Effector CD4-positive, alpha-beta T cell (primary cell): Measurements from ENCODE around the gene VAMP8.
"Not testable (repeated sequence)": the region's sequence is repeated elsewhere in the genome, so short reads cannot be mapped to it uniquely, and the experiment has no call there.

Experiments used
- DNase-seq: peaks from one replicate; pipeline ENCODE4 v3.0.0-alpha.2; 2020

The VAMP8 gene

GRCh38 chr2:85547859-85548607, 29.4 kb upstream of the VAMP8 start:
- DNase-seq = no peak

DNA sequence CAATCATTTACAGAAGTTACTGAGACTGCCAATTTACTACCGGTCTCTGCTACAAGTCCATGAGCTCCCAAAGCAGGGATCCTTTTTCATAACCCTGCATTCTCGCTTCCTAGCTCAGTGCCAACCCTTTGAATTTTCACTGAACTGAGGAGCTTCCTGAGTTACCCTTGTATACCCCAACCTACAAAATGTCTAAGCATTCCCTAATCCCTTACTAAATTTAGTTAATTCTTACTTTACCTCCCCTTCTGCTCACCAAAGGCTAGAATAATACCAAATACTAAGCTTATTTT, 28.8 kb upstream of the VAMP8 start:
- DNase-seq = no peak

- DNase-seq = no peak
Measured at GRCh38 chr2:85549095-85549494, 28.3 kb upstream of the VAMP8 start.

GRCh38 chr2:85549826-85550225, 27.6 kb upstream of the VAMP8 start:
- DNase-seq = no peak

DNA sequence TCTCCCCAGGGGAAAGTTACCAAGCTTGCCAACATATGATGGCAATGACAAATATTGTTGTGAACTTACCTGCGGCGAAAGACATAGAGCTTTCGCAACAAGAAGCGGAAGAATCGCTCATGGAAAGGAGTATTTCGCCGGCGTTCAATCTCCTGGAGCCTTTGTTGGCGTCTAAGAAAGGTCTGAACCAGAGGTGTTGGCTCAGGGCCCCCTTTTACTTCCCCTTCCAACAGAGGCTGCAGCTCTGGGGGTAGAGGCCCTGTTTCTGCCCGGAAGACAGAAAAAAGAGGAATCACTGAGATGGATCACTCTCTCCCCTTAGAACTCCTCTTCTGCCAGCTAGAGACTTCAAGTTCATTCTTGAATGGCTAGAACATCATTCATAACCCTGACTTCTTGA, 26.9 kb upstream of the VAMP8 start:
- no peak for DNase-seq

- DNase-seq = peak; percentile 89
Measured at GRCh38 chr2:85551698-85552678, 25.4 kb upstream of the VAMP8 start.

DNA sequence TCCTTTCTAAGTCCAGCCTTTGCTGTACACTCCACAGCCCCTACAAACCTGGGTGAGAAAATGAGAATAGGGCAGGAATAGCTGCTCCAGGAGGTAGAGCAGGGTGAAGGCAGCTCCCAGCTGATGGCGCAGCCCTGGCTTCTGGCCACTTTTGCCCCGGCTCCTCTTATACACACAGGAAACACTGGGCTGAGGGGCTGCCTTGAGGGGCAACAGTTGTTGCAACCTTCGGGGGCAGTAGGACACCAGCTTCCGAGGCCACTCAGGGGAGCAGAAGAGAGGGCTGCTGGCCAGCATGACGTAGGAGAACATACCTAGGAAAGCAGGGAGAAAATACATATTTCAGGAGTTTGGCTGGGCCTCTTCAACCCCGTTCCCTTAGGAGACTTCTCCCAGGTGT, 24.2 kb upstream of the VAMP8 start:
- no peak for DNase-seq

DNA sequence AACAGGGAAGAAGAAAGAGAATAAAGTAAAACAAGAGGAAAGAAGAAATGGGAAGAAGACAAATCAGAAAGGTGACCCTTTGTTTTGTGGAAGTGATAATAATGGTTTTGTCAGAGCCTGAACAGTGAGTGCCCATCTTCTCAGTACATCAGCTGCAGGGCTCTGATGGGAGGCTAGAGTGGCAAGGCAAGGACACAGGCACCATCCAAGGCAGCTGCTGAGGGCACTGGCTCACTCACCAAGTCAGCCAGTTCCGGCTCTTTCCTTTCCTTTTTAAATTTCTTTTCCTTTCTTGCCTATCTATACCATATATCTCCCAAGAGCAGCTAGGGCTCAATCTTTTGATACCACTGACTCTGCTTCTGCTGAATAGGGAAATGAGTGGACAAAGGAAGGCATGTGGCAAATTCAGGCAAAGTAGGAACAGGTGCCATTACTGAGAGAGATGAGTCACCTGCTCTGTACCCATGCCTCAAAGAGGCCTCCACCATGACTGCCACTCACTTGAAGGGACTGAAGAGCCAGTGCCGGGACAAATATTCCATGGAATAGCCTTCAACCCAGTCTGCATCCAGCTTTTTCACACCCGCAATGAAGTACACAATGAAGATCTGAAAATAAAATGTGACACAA, 22.3 kb upstream of the VAMP8 start:
- DNase-seq = no peak

- DNase-seq = no peak
Measured at GRCh38 chr2:85557130-85557529, 20.3 kb upstream of the VAMP8 start.

DNA sequence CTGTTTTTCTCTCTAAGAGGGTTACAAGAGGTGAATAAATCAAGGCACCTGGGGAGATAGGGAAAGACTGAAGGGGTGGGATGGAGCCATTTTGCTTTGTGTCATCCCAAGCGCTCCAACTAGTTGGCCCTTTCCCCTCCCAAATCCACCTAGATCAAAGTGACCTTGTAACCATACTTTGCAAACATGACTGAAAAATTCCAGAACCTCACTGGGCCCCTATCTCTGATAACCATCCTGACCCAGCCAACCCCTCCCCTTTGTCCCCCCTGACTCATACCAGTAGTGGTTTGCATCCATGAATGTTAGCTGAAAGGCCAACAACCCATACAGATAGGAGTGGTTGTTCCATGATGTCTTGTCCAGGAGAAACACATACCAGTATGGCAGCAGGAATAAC, 19.2 kb upstream of the VAMP8 start:
- DNase-seq = no peak

DNA sequence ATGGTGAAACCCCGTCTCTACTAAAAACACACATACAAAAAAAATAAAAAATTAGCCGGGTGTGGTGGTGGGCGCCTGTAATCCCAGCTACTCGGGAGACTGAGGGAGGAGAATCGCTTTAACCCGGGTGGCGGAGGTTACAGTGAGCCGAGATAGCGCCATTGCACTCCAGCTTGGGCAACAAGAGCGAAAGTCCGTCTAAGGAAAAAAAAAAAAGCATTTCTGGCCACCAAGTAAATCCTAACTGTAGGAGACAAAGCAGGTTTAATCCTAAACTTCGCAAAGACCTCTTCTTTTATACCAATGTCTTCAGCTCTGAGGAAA, 17.0 kb upstream of the VAMP8 start:
- not testable (repeated sequence) for DNase-seq

- no peak for DNase-seq
Measured at GRCh38 chr2:85560812-85561279, 16.5 kb upstream of the VAMP8 start.

GRCh38 chr2:85561280-85562212, 15.8 kb upstream of the VAMP8 start, which contains the start of gene GGCX:
Gene GGCX, minus strand, starts transcription at chr2:85561493. Its CDS starts 65 bp downstream, at chr2:85561428.
- peak; percentile 94 for DNase-seq

- DNase-seq = no peak
Measured at GRCh38 chr2:85564144-85564563, 13.2 kb upstream of the VAMP8 start.

DNA sequence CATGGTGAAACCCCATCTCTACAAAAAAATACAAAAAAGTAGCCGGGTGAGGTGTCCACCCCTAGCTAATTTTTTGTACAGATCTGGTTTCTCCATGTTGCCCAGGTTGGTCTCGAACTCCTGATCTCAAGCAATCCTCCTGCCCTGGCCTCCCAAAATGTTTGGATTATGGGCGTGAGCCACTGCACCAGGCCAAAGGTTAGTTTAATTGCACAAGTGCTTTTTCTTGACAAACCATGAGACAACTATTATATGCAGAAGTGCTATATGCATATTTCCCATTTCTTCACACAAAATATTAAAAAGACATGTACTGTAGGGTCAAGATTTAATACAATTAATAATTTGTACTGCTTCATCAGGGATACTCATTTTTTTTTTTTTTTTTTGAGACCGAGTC, 11.1 kb upstream of the VAMP8 start:
- no peak for DNase-seq

- no peak for DNase-seq
Measured at GRCh38 chr2:85575739-85576138, 1.6 kb upstream of the VAMP8 start.

- no peak for DNase-seq
Measured at GRCh38 chr2:85577063-85577385, 362 bp upstream of the VAMP8 start.

DNA sequence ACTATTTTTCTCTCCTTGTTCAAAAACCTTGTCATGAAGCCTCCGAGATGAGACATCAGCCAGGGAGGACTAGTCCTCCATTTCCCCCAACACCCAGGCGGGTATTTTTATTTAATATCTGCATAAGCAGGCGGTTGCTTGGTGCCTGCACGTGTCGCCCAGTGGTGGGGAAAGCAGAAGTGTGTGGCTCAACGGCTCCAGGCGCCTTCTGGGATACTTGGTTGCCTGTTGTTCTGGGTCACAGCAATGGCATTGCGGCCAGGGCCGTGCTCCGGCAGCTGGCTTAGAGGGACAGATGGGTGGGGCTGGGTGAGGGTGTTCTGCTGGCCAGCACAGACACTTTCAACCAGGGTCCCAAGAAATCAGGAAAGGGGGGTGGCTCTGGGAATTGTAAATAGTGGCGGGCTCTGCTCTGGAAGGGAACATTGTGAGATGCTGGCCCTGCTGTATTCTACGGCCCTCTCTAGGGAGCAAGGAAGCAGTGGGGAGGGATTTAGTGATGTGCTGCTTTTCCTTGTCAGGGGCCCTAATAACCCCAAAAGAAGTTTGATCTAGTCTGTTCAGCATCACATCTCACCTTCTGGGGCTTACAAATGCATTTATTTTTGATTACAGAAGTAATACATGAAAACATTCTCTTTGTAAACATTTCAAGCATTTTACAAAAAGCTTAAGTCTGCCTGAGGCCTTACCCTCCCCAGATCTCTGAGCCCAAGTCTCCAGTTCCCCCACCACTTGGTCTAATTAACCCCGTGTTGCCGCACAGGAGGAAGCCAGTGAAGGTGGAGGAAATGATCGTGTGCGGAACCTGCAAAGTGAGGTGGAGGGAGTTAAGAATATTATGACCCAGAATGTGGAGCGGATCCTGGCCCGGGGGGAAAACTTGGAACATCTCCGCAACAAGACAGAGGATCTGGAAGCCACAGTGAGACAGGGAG, 1.1 kb downstream of the VAMP8 start:
- no peak for DNase-seq

DNA sequence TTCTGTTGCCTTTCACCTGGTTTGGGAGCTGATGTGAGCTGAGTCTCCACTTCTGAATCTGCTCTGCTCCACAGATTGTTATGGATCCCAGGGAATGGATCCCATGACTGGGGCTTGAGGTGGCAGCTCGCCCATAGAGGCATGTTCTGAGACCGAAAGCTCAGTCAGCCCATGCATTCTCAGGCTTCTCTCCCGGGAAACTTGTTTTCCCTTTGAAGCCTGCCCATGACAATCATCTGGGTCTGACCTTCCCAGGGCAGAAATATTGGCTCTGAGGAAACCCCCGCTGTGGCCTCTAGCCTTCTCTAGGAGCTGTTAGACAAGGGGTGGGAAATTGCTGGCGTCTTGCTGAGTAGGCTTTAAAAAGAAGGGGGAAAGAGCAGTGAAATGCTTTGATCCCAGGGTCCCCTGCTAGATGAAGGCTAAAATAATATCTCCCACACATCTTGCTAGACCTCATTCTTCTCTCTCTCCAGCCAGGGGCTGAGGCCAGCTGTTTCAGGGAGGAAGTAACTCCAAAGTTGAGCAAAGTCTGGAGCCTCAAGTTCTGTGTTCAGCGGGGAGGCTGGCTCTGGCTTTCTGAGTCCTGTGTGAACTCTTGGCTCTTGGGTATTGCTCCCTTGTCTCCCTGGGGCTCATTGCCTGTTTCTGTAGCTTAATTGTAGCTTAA, 2.0 kb downstream of the VAMP8 start:
- DNase-seq = no peak

GRCh38 chr2:85580206-85580605, 2.8 kb downstream of the VAMP8 start:
- no peak for DNase-seq

GRCh38 chr2:85582492-85582891, 5.1 kb downstream of the VAMP8 start:
- no peak for DNase-seq
